Large intestine (tissue), 3 donors: ENCODE measurements around the gene MYF6. TPM values are rescaled to one million over a fixed set of nuclear protein-coding genes. Genes with fewer than 3 reads are reported as not detected.

Experiments used
- DNase-seq, 2 donors: peaks; one replicate each; pipeline versions ENCODE4 v3.0.0 to v3.0.0-alpha.2; 2013
- H3K27ac ChIP-seq: one replicate; pipeline ENCODE4 v1.5.1; 2013; ENCODE audit warnings: low read length
- H3K27me3 ChIP-seq: 2 replicates; pipeline ENCODE4 v1.6.1; 2013; ENCODE audit warnings: low read length; ENCODE audit not compliant: control insufficient read depth, insufficient read depth
- H3K36me3 ChIP-seq: 2 replicates; pipeline ENCODE4 v1.6.1; 2013; ENCODE audit warnings: low read length; ENCODE audit not compliant: control insufficient read depth, insufficient read depth
- H3K4me1 ChIP-seq: one replicate; pipeline ENCODE4 v1.6.1; 2013; ENCODE audit warnings: low read length; ENCODE audit not compliant: control insufficient read depth, insufficient read depth
- H3K4me3 ChIP-seq: one replicate; pipeline ENCODE4 v1.5.1; 2013; ENCODE audit warnings: low read length
- H3K9me3 ChIP-seq: one replicate; pipeline ENCODE4 v1.6.1; 2013; ENCODE audit warnings: mild to moderate bottlenecking, low read depth, low read length, moderate library complexity; ENCODE audit not compliant: control insufficient read depth
- WGBS: methylation state at CpG from one replicate; pipeline ENCODE4 v1.1.5; 2013; ENCODE audit warnings: low lambda C conversion rate; ENCODE audit not compliant: insufficient coverage; 5-methylcytosine and 5-hydroxymethylcytosine counted together
- polyA plus RNA-seq: library from polyadenylated mRNA; unstranded; fragments of 120-200 nt; gene quantifications from one replicate; pipeline ENCODE4 v1.2.1, GENCODE V29; 2013

The MYF6 gene
- polyA plus RNA-seq, 1 donor: 0.21 TPM

DNA sequence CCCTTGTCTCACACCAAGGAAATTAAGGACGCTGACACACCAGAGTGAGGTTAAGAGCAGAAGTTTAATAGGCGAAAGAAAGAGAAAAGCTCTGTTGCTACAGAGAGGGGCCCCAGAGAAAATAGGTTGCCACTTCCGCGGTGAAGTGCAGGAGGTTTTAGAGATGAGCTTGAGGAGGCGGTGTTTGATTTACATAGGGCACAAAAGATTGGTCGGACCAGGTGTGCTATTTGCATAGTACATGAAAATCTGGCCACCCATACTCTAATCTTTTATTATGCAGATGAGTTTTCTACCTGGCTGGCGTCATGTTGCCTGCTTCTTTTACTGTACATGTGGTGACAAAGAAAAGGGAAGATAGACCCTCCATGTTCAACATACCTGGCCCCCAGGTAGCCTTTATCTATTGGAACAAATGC, 23.3 kb upstream of the MYF6 start:
- no peaks in the 10 kb centered on the region for H3K4me1 ChIP-seq
- no peaks in the 10 kb centered on the region for H3K27me3 ChIP-seq
- WGBS: 30% methylated on average over 2 of the region's 7 CpGs
- H3K9me3 ChIP-seq: no peaks in the 10 kb centered on the region
- DNase-seq: peak; percentile 12 to 49
- H3K27ac ChIP-seq: no peak overlapping the region
- H3K4me3 ChIP-seq: no peak overlapping the region
- no peaks in the 10 kb centered on the region for H3K36me3 ChIP-seq

- DNase-seq: no peak
- H3K4me1 ChIP-seq: no peaks in the 10 kb centered on the region
- H3K27ac ChIP-seq: no peak overlapping the region
- H3K36me3 ChIP-seq: no peaks in the 10 kb centered on the region
- H3K9me3 ChIP-seq: no peaks in the 10 kb centered on the region
- no peaks in the 10 kb centered on the region for H3K27me3 ChIP-seq
- H3K4me3 ChIP-seq: no peak overlapping the region
- 50% methylated on average over 1 of the region's 1 CpG for WGBS
Observed at GRCh38 chr12:80690090-80690489, 17.3 kb upstream of the MYF6 start.

GRCh38 chr12:80690513-80690912, 16.9 kb upstream of the MYF6 start:
- Histone ChIP-seq H3K36me3 (no peaks in the 10 kb centered on the region), H3K27ac (no peak overlapping the region), H3K27me3 (no peaks in the 10 kb centered on the region), H3K9me3 (no peaks in the 10 kb centered on the region), H3K4me3 (no peak overlapping the region), H3K4me1 (no peaks in the 10 kb centered on the region)
- WGBS: 71% methylated on average over 1 of the region's 2 CpGs
- no peak for DNase-seq

GRCh38 chr12:80692114-80692513, 15.3 kb upstream of the MYF6 start:
- Histone ChIP-seq H3K27me3 (no peaks in the 10 kb centered on the region), H3K27ac (no peak overlapping the region), H3K36me3 (no peaks in the 10 kb centered on the region), H3K9me3 (no peaks in the 10 kb centered on the region), H3K4me3 (no peak overlapping the region), H3K4me1 (peaks cover 4% of the 10 kb centered on the region)
- WGBS: no CpG with 5 or more reads among the region's 1 CpG
- DNase-seq: no peak

DNA sequence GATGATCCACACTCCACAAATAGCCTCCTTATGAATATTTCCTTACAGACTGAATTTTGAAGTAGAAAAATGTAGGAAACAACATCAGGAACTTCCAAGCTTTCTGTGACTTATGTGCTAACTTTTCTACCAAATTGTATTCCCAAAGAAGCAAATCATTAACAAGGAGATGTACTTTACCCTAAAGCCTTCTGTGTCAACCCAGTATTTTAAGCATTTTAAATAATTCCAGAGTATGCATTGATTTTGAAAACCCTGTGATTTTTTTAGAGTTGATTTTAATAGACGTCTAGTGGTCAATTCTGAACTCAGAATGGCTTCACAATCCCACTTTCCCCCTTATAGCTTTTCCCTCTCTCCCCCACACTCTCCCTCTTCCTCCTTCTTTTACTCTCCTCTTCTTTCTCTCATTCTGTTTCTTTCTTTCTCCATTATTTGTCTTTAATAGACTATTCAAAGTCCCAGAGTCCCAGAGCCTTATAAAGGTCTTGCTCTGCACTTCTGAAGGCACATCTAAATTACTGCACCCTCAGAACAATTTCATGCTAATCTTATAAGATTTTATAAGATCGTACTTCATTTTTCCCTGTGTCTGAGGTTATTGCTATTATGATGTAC, 10.1 kb upstream of the MYF6 start:
- no peak overlapping the region for H3K27ac ChIP-seq
- no peak for DNase-seq
- 31% methylated on average over 2 of the region's 2 CpGs for WGBS
- H3K36me3 ChIP-seq: no peaks in the 10 kb centered on the region
- no peak overlapping the region for H3K4me3 ChIP-seq
- no peaks in the 10 kb centered on the region for H3K9me3 ChIP-seq
- H3K27me3 ChIP-seq: no peaks in the 10 kb centered on the region
- peaks cover 4% of the 10 kb centered on the region for H3K4me1 ChIP-seq

DNA sequence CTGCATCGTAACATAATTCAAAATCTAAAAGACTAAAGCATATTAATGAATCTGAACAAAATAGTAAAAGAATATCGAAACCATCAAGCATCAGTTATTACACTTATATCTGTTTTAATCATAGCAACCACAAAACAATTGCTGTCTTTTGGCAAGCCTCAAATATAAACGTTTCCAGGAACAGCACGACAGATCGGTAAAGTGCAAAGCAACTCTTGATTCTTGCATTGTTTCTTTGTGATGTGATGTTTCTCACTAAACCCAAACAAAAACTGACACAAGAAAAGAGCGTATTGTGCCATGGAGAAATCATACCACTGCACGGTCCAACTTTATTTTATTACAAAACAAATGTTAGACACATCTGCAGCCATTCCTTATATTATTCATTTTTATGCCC, 9.2 kb upstream of the MYF6 start:
- Histone ChIP-seq H3K4me3 (no peak overlapping the region), H3K27ac (no peak overlapping the region), H3K4me1 (peaks cover 4% of the 10 kb centered on the region), H3K9me3 (no peaks in the 10 kb centered on the region), H3K27me3 (no peaks in the 10 kb centered on the region), H3K36me3 (no peaks in the 10 kb centered on the region)
- 100% methylated on average over 2 of the region's 7 CpGs for WGBS
- no peak for DNase-seq

DNA sequence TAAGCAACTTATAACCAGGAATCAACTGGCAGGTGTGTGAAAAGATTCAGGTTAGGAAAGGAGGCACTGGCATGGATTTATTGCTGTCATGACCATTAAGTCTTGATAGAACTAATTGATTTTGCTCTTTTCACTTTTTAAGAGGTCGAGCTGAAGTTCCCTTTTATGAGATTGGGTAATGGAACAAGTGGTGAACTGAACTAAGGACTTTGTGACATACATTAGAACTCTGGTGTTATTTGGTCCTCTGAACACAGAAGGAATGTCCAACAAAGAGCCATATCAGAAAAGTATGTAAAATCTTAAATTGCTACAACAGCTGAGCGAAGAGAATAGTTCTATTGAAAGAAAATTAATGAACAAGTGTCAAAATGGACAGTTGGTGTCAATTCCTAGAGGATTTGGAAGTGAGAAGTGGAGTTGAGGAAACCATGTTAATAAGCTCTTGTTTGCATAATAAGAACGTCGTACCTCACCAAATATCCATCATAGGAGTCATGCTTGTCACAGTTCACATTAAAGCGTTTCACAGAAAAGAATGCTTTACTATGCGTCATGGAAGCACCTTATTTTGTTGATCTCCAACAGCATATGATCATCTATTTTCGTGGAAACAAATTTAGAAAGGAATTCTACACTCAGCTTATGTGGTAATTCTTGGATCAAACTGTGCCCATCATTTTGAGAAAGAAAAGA, 8.4 kb upstream of the MYF6 start:
- Histone ChIP-seq H3K9me3 (no peaks in the 10 kb centered on the region), H3K27me3 (no peaks in the 10 kb centered on the region), H3K4me1 (peaks cover 4% of the 10 kb centered on the region), H3K4me3 (no peak overlapping the region), H3K36me3 (no peaks in the 10 kb centered on the region), H3K27ac (no peak overlapping the region)
- DNase-seq: no peak
- 74% methylated on average over 3 of the region's 7 CpGs for WGBS

- no peak overlapping the region for H3K4me3 ChIP-seq
- H3K27ac ChIP-seq: no peak overlapping the region
- H3K36me3 ChIP-seq: no peaks in the 10 kb centered on the region
- no peaks in the 10 kb centered on the region for H3K9me3 ChIP-seq
- H3K27me3 ChIP-seq: no peaks in the 10 kb centered on the region
- peaks cover 4% of the 10 kb centered on the region for H3K4me1 ChIP-seq
- no CpG with 5 or more reads among the region's 2 CpGs for WGBS
- DNase-seq: no peak
Observed at GRCh38 chr12:80700327-80700726, 7.1 kb upstream of the MYF6 start.

DNA sequence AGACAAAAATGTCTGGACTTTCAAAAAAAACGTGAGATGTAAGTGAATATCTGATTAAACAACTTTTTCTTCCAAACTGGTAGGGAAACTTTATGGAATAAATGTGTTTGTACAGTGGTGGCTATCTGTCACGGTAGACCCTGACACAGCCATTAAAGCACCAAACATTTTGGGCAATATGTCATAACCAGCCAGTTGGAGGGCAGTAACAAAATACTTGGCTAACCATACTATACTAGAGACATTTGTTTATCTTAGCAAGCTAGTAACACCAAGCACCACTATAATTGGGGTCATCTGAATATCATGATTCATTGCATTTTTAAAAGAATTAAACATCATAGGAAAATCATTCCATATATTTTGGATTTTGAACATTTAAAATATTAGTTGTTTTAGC, 6.0 kb upstream of the MYF6 start:
- Histone ChIP-seq H3K4me1 (peaks cover 2% of the 10 kb centered on the region), H3K27me3 (peaks cover under 1% of the 10 kb centered on the region), H3K27ac (no peak overlapping the region), H3K36me3 (no peaks in the 10 kb centered on the region), H3K9me3 (no peaks in the 10 kb centered on the region), H3K4me3 (no peak overlapping the region)
- no peak for DNase-seq
- WGBS: 100% methylated on average over 1 of the region's 2 CpGs

- no peaks in the 10 kb centered on the region for H3K4me1 ChIP-seq
- H3K4me3 ChIP-seq: peak overlapping the region; percentile 8
- no peaks in the 10 kb centered on the region for H3K9me3 ChIP-seq
- peaks cover 17% of the 10 kb centered on the region for H3K27me3 ChIP-seq
- no peaks in the 10 kb centered on the region for H3K36me3 ChIP-seq
- no peak overlapping the region for H3K27ac ChIP-seq
- no peak for DNase-seq
- WGBS: 43% methylated on average over 6 of the region's 12 CpGs
Observed at GRCh38 chr12:80702889-80703805, 4.3 kb upstream of the MYF6 start.
